Smooth muscle cell (in vitro differentiated cells): ENCODE measurements around the gene HIGD2B. TPM values are rescaled to one million over a fixed set of nuclear protein-coding genes. Genes with fewer than 3 reads are reported as not detected.
"Not testable (repeated sequence)": the region's sequence is repeated elsewhere in the genome, so short reads cannot be mapped to it uniquely, and the experiment has no call there.

Experiments
- DNase-seq: peaks from one replicate; lab custom pipeline; 2025; ENCODE audit not compliant: unreplicated experiment; lab: John Stamatoyannopoulos, UW
- H2AFZ ChIP-seq: fragments of 200-600 bp; sonication (generic); 2 replicates; pipeline ENCODE4 v1.6.0; 2016; ENCODE audit warnings: antibody characterized with exemption, low read depth, mild to moderate bottlenecking
- H3F3A ChIP-seq: fragments of 200-600 bp; sonication (generic); 2 replicates; pipeline ENCODE4 v1.6.0; 2017; ENCODE audit warnings: antibody characterized with exemption, low read depth
- H3K27ac ChIP-seq: fragments of 200-600 bp; sonication (generic); 2 replicates; pipeline ENCODE4 v1.5.1; 2016; ENCODE audit warnings: low read depth, mild to moderate bottlenecking
- H3K27me3 ChIP-seq: fragments of 200-600 bp; sonication (generic); 2 replicates; pipeline ENCODE4 v1.6.1; 2016; ENCODE audit warnings: low read depth, mild to moderate bottlenecking
- H3K36me3 ChIP-seq: fragments of 200-600 bp; sonication (generic); 2 replicates; pipeline ENCODE4 v1.5.1; 2016; ENCODE audit warnings: low read depth
- H3K4me1 ChIP-seq: fragments of 200-600 bp; sonication (generic); 2 replicates; pipeline ENCODE4 v1.5.1; 2016; ENCODE audit warnings: low read depth
- H3K4me2 ChIP-seq: fragments of 200-600 bp; sonication (generic); 2 replicates; pipeline ENCODE4 v1.6.0; 2016; ENCODE audit warnings: mild to moderate bottlenecking
- H3K4me3 ChIP-seq: fragments of 200-600 bp; sonication (generic); 2 replicates; pipeline ENCODE4 v1.5.1; 2016; ENCODE audit warnings: mild to moderate bottlenecking
- H3K79me2 ChIP-seq: fragments of 200-600 bp; sonication (generic); 2 replicates; pipeline ENCODE4 v1.6.0; 2016; ENCODE audit warnings: low read depth, mild to moderate bottlenecking
- H3K9ac ChIP-seq: fragments of 200-600 bp; sonication (generic); 2 replicates; pipeline ENCODE4 v1.6.0; 2016; ENCODE audit warnings: low read depth
- H3K9me3 ChIP-seq: fragments of 200-600 bp; sonication (generic); replicated peaks from 2 replicates; pipeline ENCODE4 v1.5.1; 2016; ENCODE audit warnings: low read depth
- H4K20me1 ChIP-seq: fragments of 200-600 bp; sonication (generic); 2 replicates; pipeline ENCODE4 v1.6.0; 2016; ENCODE audit warnings: low read depth
- WGBS: methylation state at CpG from one replicate; pipeline ENCODE4 v1.1.7; 2016; ENCODE audit warnings: low lambda C conversion rate; 5-methylcytosine and 5-hydroxymethylcytosine counted together
- polyA plus RNA-seq: library from polyadenylated mRNA; unstranded; fragments of >200 nt; fragmentation: Nextera tagmentation; extraction: Ambion mirVana; gene quantifications from 2 replicates; pipeline ENCODE4 v1.2.1, GENCODE V29; 2016
- total RNA-seq: library from RNA; depleted of rRNA; stranded (reverse); fragments of >200 nt; gene quantifications from 2 replicates; pipeline ENCODE4 v1.2.3, GENCODE V29; 2014
- TF ChIP-seq, protein P1 (sequence below): fragments of 200-600 bp; sonication (generic); IDR thresholded peaks from 2 replicates; pipeline ENCODE4 v1.5.1; 2017; ENCODE audit warnings: borderline replicate concordance, mild to moderate bottlenecking, antibody characterized with exemption; ENCODE audit not compliant: insufficient read depth, poor library complexity, severe bottlenecking

The HIGD2B gene
- total and polyA plus RNA-seq, 2 experiments from 2014 or later, result not detected

DNA sequence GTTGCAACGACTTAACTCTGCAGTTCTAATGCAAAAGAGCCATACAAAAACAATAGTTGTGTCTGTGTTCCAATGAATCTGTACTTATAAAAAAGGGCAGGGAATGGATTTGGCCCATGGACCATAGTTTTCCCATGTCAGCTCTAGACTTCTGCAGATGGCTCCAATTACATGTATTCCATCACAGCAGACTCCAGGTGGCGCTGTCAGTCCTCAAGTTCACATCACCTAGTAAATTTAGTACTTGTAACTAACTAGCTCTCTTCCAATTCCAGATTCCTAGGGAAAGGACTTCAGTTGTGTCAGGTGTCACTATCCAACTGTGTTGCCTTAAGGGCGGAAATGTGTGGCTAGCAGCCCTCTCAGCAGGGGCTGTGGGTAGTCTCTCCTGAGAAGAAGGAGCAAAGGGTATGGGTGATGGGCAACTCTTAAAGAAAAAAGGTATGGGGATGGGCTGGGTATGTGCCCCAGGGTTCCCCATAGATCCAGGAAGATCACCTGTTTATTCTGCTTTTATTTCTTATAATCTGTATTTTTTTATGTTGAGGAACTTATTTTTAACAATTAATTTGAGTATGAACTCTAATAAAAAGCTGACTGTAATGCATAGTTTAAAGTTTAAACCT lies 36.2 kb upstream of the HIGD2B start:
- H4K20me1 ChIP-seq, result no peaks in the 10 kb centered on the region
- H3K4me3 ChIP-seq, result no peak overlapping the region
- H3K27ac ChIP-seq, result no peak overlapping the region
- no peaks in the 10 kb centered on the region for H3K4me1 ChIP-seq
- H3F3A ChIP-seq, result no peaks in the 10 kb centered on the region
- DNase-seq, result peak; percentile 1
- TF ChIP-seq, protein P1, sequence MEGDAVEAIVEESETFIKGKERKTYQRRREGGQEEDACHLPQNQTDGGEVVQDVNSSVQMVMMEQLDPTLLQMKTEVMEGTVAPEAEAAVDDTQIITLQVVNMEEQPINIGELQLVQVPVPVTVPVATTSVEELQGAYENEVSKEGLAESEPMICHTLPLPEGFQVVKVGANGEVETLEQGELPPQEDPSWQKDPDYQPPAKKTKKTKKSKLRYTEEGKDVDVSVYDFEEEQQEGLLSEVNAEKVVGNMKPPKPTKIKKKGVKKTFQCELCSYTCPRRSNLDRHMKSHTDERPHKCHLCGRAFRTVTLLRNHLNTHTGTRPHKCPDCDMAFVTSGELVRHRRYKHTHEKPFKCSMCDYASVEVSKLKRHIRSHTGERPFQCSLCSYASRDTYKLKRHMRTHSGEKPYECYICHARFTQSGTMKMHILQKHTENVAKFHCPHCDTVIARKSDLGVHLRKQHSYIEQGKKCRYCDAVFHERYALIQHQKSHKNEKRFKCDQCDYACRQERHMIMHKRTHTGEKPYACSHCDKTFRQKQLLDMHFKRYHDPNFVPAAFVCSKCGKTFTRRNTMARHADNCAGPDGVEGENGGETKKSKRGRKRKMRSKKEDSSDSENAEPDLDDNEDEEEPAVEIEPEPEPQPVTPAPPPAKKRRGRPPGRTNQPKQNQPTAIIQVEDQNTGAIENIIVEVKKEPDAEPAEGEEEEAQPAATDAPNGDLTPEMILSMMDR, result peak; percentile 79
- H3K27me3 ChIP-seq, result no peaks in the 10 kb centered on the region
- H3K36me3 ChIP-seq, result peaks cover 5% of the 10 kb centered on the region
- H3K9ac ChIP-seq, result no peak overlapping the region
- WGBS, result 14% methylated on average over 3 of the region's 3 CpGs
- H3K9me3 ChIP-seq, result no peaks in the 10 kb centered on the region
- H2AFZ ChIP-seq, result no peak overlapping the region
- no peak overlapping the region for H3K4me2 ChIP-seq
- no peaks in the 10 kb centered on the region for H3K79me2 ChIP-seq

DNA sequence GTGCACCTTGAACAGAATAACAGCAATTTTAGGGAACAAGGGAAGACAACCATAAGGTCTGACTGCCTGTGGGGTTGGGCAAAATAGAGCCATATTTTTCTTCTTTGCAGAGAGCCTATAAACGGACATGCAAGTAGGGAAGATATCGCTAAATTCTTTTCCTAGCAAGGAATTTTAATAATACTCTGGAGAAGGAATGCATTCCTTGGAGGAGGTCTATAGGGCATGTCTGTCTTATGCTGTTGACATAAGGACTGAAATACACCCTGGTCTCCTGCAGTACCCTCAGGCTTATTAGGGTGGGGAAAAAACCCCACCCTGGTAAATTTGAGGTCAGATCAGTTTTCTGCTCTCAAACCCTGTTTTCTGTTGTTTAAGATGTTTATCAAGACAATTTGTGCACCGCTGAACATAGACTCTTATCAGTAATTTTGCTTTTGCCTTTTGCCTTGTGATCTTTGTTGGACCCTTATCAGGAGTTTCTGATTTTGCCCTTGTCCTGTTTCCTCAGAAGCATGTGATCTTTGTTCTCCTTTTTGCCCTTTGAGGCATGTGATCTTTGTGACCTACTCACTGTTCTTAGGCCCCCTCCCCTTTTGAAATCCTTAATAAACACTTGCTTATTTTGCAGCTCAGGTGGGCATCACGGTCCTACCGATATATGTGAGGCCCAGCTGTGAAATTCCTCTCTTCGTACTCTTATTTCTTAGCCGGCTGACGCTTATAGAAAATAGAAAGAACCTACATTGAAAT lies 22.7 kb upstream of the HIGD2B start:
- not testable (repeated sequence) for H3F3A ChIP-seq, H2AFZ ChIP-seq, H3K9me3 ChIP-seq, H3K27ac ChIP-seq, H3K79me2 ChIP-seq, H3K4me1 ChIP-seq, H3K9ac ChIP-seq, DNase-seq, H3K36me3 ChIP-seq, H3K4me2 ChIP-seq, H3K27me3 ChIP-seq, H3K4me3 ChIP-seq
- WGBS, result 93% methylated on average over 8 of the region's 8 CpGs
- peaks cover 26% of the 10 kb centered on the region for H4K20me1 ChIP-seq

DNA sequence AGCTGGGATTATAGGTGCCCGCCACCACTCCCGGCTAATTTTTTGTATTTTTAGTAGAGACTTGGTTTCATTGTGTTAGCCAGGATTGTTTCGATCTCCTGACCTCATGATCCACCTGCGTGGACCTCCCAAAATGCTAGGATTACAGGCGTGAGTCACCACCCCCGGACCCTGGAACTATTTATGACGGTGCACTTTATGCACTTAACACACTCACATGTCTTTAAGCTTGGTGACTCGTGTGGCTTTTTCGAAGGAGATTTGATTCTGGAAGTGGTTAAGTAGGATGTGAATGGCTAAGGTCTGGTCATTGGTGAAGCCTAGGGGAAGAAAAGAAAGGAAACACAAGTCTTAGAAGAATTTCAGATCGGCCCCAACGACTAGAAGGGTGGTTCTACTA lies 20.3 kb upstream of the HIGD2B start:
- Histone ChIP-seq H3K4me3 (no peak overlapping the region), H3K4me2 (no peak overlapping the region), H3K27me3 (no peaks in the 10 kb centered on the region), H4K20me1 (peaks cover 31% of the 10 kb centered on the region), H3K36me3 (no peaks in the 10 kb centered on the region), H3K4me1 (no peaks in the 10 kb centered on the region), H3K9ac (no peak overlapping the region), H3K9me3 (no peaks in the 10 kb centered on the region), H3K27ac (no peak overlapping the region), H2AFZ (no peak overlapping the region), H3K79me2 (no peaks in the 10 kb centered on the region), H3F3A (no peaks in the 10 kb centered on the region)
- TF ChIP-seq, protein P1, result no peak
- 67% methylated on average over 11 of the region's 11 CpGs for WGBS
- DNase-seq, result no peak

DNA sequence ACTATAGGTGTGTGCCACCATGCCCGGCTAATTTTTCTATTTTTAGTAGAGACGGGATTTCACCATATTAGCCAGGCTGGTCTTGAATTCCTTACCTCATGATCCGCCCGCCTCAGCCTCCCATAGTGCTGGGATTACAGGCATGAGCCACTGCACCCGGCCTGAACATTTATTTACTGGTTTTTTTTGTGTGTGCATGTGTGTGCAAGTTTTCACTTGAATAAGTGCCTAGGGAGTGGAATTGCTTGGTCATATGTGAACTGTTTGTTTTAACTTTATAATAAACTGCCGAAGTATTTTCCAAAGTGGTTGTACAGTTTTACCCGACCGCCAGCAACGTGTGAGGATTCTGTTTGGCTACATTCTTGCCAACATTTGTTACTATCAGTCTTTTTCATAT lies 14.1 kb upstream of the HIGD2B start:
- no peak for DNase-seq
- H4K20me1 ChIP-seq, result peaks cover 56% of the 10 kb centered on the region
- no peak overlapping the region for H3K4me2 ChIP-seq
- no peak overlapping the region for H3K27ac ChIP-seq
- no peak overlapping the region for H2AFZ ChIP-seq
- H3K27me3 ChIP-seq, result no peaks in the 10 kb centered on the region
- H3F3A ChIP-seq, result no peaks in the 10 kb centered on the region
- WGBS, result 97% methylated on average over 9 of the region's 9 CpGs
- TF ChIP-seq, protein P1, result no peak
- H3K4me1 ChIP-seq, result no peaks in the 10 kb centered on the region
- no peaks in the 10 kb centered on the region for H3K36me3 ChIP-seq
- no peaks in the 10 kb centered on the region for H3K79me2 ChIP-seq
- no peaks in the 10 kb centered on the region for H3K9me3 ChIP-seq
- no peak overlapping the region for H3K4me3 ChIP-seq
- no peak overlapping the region for H3K9ac ChIP-seq
